Endothelial cell of umbilical vein (primary cell): ENCODE data around the gene SNRPD2.

Experiments
- CTCF ChIP-seq, 2 donors: IDR thresholded peaks; 1 replicate in 1 of 2; 2 replicates in 1 of 2; pipeline ENCODE4 v1.5.1; 2011; ENCODE audit warnings: low read length in 2 of 2, mild to moderate bottlenecking in 2 of 2, moderate library complexity in 2 of 2, control low read depth in 1 of 2, inconsistent platforms in 1 of 2, low read depth in 1 of 2; ENCODE audit not compliant: insufficient read depth in 1 of 2; ENCODE audit errors: extremely low read depth in 1 of 2
- JUN ChIP-seq: IDR thresholded peaks from 2 replicates; pipeline ENCODE4 v1.6.1; 2011; ENCODE audit warnings: borderline replicate concordance, low read depth; ENCODE audit not compliant: insufficient read length, insufficient read depth

- no peak for TF ChIP-seq CTCF (IDR thresholded peaks at IDR 0.05; ENCODE audit: extremely low read depth in 1 of 2, insufficient read depth in 1 of 2, low read depth in 1 of 2, low read length in 2 of 2)
- no peak for TF ChIP-seq JUN
These were observed 693 bp upstream of the SNRPD2 start, which contains the start of gene QPCTL for GRCh38 chr19:45692187-45693105.
